ENCODE data around the gene VPREB1. TPM values are rescaled to one million over a fixed set of nuclear protein-coding genes. Genes with fewer than 3 reads are reported as not detected.

Gene VPREB1, protein sequence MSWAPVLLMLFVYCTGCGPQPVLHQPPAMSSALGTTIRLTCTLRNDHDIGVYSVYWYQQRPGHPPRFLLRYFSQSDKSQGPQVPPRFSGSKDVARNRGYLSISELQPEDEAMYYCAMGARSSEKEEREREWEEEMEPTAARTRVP
- not detected for total RNA-seq

DNA sequence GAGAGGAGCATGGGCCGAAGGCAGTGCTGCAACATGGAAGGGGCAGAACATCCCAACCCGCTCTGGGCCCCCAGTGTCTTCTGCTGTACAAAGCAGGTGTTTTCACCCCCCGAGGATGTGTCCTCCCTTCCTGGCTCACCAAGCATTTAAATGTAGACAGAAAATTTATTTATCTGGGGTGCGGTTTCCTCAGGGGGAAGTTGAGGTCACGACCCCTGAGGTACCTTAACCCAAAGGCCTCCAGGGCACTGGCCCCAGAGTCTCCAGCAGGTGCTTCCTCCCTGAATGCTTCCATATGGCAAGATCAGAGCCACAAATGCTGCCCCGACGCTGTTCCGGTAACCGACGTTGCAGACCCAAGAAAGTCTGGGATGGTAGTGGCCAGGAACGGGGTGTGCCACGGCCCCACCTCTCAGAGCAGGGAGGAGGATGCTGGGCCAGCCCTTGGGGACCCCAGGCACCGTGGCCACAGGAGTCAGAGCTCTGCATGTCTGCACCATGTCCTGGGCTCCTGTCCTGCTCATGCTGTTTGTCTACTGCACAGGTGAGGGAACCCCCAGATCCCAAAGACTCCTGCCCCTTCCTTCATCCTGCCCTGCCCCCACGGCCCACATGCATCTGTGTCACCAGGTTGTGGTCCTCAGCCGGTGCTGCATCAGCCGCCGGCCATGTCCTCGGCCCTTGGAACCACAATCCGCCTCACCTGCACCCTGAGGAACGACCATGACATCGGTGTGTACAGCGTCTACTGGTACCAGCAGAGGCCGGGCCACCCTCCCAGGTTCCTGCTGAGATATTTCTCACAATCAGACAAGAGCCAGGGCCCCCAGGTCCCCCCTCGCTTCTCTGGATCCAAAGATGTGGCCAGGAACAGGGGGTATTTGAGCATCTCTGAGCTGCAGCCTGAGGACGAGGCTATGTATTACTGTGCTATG lies at the start of gene VPREB1:
VPREB1 (plus strand) TSS at position 471 of the 935 bp plus-strand sequence; CDS start at position 499, 28 bp downstream.

